Measurements from ENCODE around the gene UGT8.

DNA sequence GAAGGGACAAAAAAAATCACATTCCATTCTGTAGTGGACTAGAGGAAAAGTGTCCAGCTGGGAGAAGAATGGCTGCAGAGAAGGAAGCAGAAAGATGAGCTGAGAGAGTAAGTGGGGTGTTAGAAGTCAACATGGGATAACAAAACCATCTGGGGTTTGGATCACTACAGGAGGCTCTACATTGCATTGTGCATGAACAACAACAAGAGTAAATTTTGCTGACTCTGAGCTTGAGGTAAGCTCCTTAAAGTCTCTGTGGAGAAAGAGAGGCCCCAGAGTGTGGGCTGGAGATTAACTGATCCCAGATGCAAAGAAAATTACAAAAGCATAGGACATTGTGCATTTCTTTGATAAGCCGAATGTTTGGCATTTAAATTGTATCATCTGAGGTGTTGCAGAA, 128.9 kb downstream of the UGT8 start:
- TF ChIP-seq, protein P1, sequence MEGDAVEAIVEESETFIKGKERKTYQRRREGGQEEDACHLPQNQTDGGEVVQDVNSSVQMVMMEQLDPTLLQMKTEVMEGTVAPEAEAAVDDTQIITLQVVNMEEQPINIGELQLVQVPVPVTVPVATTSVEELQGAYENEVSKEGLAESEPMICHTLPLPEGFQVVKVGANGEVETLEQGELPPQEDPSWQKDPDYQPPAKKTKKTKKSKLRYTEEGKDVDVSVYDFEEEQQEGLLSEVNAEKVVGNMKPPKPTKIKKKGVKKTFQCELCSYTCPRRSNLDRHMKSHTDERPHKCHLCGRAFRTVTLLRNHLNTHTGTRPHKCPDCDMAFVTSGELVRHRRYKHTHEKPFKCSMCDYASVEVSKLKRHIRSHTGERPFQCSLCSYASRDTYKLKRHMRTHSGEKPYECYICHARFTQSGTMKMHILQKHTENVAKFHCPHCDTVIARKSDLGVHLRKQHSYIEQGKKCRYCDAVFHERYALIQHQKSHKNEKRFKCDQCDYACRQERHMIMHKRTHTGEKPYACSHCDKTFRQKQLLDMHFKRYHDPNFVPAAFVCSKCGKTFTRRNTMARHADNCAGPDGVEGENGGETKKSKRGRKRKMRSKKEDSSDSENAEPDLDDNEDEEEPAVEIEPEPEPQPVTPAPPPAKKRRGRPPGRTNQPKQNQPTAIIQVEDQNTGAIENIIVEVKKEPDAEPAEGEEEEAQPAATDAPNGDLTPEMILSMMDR (conservative IDR thresholded peaks at IDR 0.05; ENCODE audit: low read length): no peak
- no peak for TF ChIP-seq EZH2phosphoT487 (IDR thresholded peaks at IDR 0.05; ENCODE audit: borderline replicate concordance, low read depth, low read length)
